Activated naive CD8-positive, alpha-beta T cell treated with anti-CD3 and anti-CD28 coated beads, Interleukin-2, amount 50 U/mL, for 24 hours (primary cell): ENCODE measurements around the gene SORCS2.

Source experiments
- ATAC-seq: fragments of 150-1000 bp; cut with Tn5 transposase; one replicate; pipeline ENCODE4 v1.10.0; 2021
- DNase-seq: peaks from one replicate; pipeline ENCODE4 v3.0.0; 2021
- H3K27ac Mint-ChIP-seq: one replicate; pipeline ENCODE4 v1.8.0; 2021; ENCODE audit warnings: mild to moderate bottlenecking, mixed read lengths
- H3K27me3 Mint-ChIP-seq: one replicate; pipeline ENCODE4 v1.8.0; 2021; ENCODE audit warnings: mixed read lengths
- H3K36me3 Mint-ChIP-seq: one replicate; pipeline ENCODE4 v1.8.0; 2021; ENCODE audit warnings: low read depth, mixed read lengths
- H3K4me1 Mint-ChIP-seq: one replicate; pipeline ENCODE4 v1.8.0; 2021; ENCODE audit warnings: mixed read lengths
- H3K4me3 Mint-ChIP-seq: one replicate; pipeline ENCODE4 v1.8.0; 2021; ENCODE audit warnings: mild to moderate bottlenecking, moderate library complexity, mixed read lengths
- H3K9me3 Mint-ChIP-seq: one replicate; pipeline ENCODE4 v1.8.0; 2021; ENCODE audit warnings: mixed read lengths

SORCS2 gene

GRCh38 chr4:7368296-7368695 lies 176.0 kb downstream of the SORCS2 start:
- peaks cover 4% of the 10 kb centered on the region for H3K9me3 Mint-ChIP-seq
- H3K4me3 Mint-ChIP-seq = no peak overlapping the region
- H3K36me3 Mint-ChIP-seq = no peaks in the 10 kb centered on the region
- no peaks in the 10 kb centered on the region for H3K27me3 Mint-ChIP-seq
- DNase-seq = no peak
- H3K4me1 Mint-ChIP-seq = no peaks in the 10 kb centered on the region
- no peak for ATAC-seq
- H3K27ac Mint-ChIP-seq = no peak overlapping the region

GRCh38 chr4:7369511-7369910 lies 177.2 kb downstream of the SORCS2 start:
- no peak for ATAC-seq
- Mint-ChIP-seq H3K36me3 (no peaks in the 10 kb centered on the region), H3K27ac (no peak overlapping the region), H3K27me3 (peaks cover 3% of the 10 kb centered on the region), H3K4me1 (no peaks in the 10 kb centered on the region), H3K4me3 (no peak overlapping the region), H3K9me3 (no peaks in the 10 kb centered on the region)
- DNase-seq = no peak

GRCh38 chr4:7370038-7370437 lies 177.7 kb downstream of the SORCS2 start:
- no peak overlapping the region for H3K4me3 Mint-ChIP-seq
- H3K27ac Mint-ChIP-seq = no peak overlapping the region
- DNase-seq (no peak), ATAC-seq (no peak)
- H3K4me1 Mint-ChIP-seq = no peaks in the 10 kb centered on the region
- no peaks in the 10 kb centered on the region for H3K36me3 Mint-ChIP-seq
- H3K27me3 Mint-ChIP-seq = peaks cover 3% of the 10 kb centered on the region
- no peaks in the 10 kb centered on the region for H3K9me3 Mint-ChIP-seq

- no peak for DNase-seq
- Mint-ChIP-seq H3K9me3 (no peaks in the 10 kb centered on the region), H3K36me3 (no peaks in the 10 kb centered on the region), H3K4me1 (no peaks in the 10 kb centered on the region), H3K4me3 (no peak overlapping the region), H3K27me3 (peaks cover 3% of the 10 kb centered on the region), H3K27ac (no peak overlapping the region)
- ATAC-seq = no peak
Observed at GRCh38 chr4:7371210-7371941, 179.0 kb downstream of the SORCS2 start.

- peaks cover 12% of the 10 kb centered on the region for H3K27me3 Mint-ChIP-seq
- H3K36me3 Mint-ChIP-seq = no peaks in the 10 kb centered on the region
- no peak for ATAC-seq
- H3K4me3 Mint-ChIP-seq = no peak overlapping the region
- no peaks in the 10 kb centered on the region for H3K4me1 Mint-ChIP-seq
- H3K9me3 Mint-ChIP-seq = peaks cover under 1% of the 10 kb centered on the region
- H3K27ac Mint-ChIP-seq = no peak overlapping the region
- no peak for DNase-seq
Observed at GRCh38 chr4:7372673-7373072, 180.3 kb downstream of the SORCS2 start.

DNA sequence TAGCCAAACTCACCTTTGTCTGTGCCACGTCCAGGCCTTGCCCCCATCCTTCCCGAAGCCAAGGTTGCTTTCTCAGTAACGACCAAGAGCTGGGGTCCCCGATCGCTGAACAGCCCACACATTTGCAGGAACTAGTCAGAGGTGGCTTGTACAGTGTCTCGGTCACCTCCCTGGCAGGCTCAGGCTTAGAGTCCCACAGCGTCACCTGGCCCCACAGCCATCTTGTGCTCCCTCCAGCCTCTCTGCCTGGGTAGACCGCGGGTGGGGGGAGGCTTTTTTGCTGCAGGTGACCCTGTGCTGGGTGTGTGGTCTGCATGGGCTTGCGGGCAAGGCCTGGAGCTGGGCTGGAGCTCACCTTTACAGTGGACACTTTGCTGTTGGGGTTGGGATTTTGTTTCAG lies 182.2 kb downstream of the SORCS2 start:
- DNase-seq (no peak), ATAC-seq (no peak)
- H3K4me3 Mint-ChIP-seq = no peak overlapping the region
- no peak overlapping the region for H3K27ac Mint-ChIP-seq
- no peaks in the 10 kb centered on the region for H3K36me3 Mint-ChIP-seq
- peaks cover 6% of the 10 kb centered on the region for H3K9me3 Mint-ChIP-seq
- H3K4me1 Mint-ChIP-seq = no peaks in the 10 kb centered on the region
- peaks cover 21% of the 10 kb centered on the region for H3K27me3 Mint-ChIP-seq

DNA sequence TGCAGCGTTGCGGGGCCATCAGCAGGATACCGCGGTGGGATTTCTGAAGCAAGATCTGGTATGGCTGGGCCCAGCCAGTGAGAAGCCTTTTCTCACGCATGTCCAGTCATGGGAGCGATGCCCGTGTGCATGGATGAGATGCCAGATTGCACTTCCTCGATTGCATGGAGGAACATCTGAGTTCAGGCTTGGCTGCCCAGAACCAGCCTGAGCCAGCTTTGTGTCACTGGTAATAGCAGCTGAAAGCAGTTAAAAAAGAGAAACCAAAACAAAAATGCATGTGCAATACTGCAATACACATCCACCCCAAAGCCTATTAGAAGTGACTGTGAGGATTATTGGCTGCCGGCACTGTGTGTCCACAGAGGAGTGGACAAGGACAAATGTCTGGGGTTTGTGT lies 183.1 kb downstream of the SORCS2 start:
- ATAC-seq (no peak), DNase-seq (no peak)
- Mint-ChIP-seq H3K36me3 (no peaks in the 10 kb centered on the region), H3K27me3 (peaks cover 21% of the 10 kb centered on the region), H3K9me3 (peaks cover 6% of the 10 kb centered on the region), H3K27ac (no peak overlapping the region), H3K4me1 (no peaks in the 10 kb centered on the region), H3K4me3 (no peak overlapping the region)

DNA sequence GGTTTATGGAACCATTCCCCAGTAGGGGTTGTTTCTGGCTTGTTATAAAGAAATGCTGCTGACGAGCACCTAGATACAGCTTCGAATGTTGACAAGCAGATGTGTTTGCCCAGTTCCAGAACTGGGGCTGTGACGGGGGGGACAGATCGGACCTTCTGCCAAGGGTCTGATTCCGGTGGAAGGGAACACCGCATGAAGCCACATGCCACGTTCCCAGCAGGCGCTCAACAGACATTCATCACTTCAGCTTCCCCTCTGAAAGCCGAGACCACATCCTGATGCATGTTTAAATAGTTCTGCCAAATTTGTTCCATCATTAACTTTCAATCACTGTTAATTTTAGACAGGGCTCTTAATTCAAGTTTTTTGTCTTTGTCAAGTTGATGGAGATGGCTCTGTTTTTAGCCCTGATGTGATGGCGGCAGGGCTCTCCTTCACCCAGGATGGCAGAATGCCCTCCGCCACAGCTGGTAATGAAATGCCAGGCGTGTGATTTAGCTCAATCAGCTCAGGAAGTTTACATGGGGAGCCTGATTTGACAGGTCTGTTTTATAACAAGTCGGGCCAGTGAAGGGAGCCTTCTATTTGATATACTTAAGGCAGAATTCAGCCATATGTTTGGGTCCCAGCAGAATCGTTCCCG lies 185.0 kb downstream of the SORCS2 start:
- Mint-ChIP-seq H3K4me3 (no peak overlapping the region), H3K27me3 (peaks cover 23% of the 10 kb centered on the region), H3K27ac (no peak overlapping the region), H3K4me1 (no peaks in the 10 kb centered on the region), H3K36me3 (no peaks in the 10 kb centered on the region), H3K9me3 (peaks cover 6% of the 10 kb centered on the region)
- ATAC-seq = no peak
- DNase-seq = no peak

DNA sequence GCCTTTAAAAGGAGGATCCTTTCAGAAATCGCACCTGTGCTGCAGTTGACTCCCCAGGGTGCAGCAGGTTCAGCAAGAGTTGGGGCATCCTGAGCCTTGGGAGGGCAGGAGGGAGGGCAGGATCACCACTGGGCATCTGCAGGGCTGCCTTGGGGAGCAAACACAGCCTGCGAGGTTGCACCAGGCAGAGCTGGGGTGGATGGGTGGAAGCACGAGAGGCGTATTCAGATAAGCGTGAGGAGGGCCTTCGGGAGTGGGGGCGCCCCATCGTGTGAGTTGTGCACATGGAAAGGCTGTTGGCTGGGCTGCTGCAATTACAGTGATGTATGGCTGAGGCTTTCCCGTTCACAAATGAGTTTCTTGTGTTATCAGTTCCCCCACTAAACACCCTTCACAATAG lies 186.8 kb downstream of the SORCS2 start:
- Mint-ChIP-seq H3K27ac (no peak overlapping the region), H3K4me3 (no peak overlapping the region), H3K9me3 (peaks cover 6% of the 10 kb centered on the region), H3K27me3 (peaks cover 20% of the 10 kb centered on the region), H3K4me1 (no peaks in the 10 kb centered on the region), H3K36me3 (no peaks in the 10 kb centered on the region)
- no peak for DNase-seq
- ATAC-seq = no peak

DNA sequence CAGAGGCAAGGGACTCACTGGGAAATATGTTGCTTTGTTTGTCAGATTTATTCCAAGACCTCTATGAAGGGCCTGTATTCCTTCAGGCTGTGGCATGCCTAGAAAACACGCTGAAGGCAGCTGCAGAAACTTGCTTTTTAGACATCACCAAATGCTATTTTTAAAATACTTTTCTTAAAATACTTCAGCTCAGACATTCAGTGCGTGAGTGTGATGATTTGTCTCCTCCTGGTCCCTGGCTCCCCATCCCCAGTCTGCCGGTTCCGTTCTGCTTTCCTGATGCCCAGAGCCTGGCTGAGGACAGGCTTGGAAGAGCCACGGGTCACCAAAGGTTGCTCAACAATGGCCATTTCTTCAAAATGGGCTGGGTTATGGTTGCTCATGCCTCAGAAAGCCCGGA lies 187.4 kb downstream of the SORCS2 start:
- peaks cover 20% of the 10 kb centered on the region for H3K27me3 Mint-ChIP-seq
- H3K4me3 Mint-ChIP-seq = no peak overlapping the region
- no peaks in the 10 kb centered on the region for H3K36me3 Mint-ChIP-seq
- peaks cover 6% of the 10 kb centered on the region for H3K9me3 Mint-ChIP-seq
- no peak for DNase-seq
- H3K4me1 Mint-ChIP-seq = no peaks in the 10 kb centered on the region
- ATAC-seq = no peak
- H3K27ac Mint-ChIP-seq = no peak overlapping the region

GRCh38 chr4:7381221-7381889 lies 189.0 kb downstream of the SORCS2 start:
- Mint-ChIP-seq H3K36me3 (no peaks in the 10 kb centered on the region), H3K4me1 (no peaks in the 10 kb centered on the region), H3K4me3 (no peak overlapping the region), H3K27ac (no peak overlapping the region), H3K9me3 (peaks cover 6% of the 10 kb centered on the region), H3K27me3 (peaks cover 20% of the 10 kb centered on the region)
- DNase-seq (no peak), ATAC-seq (no peak)

DNA sequence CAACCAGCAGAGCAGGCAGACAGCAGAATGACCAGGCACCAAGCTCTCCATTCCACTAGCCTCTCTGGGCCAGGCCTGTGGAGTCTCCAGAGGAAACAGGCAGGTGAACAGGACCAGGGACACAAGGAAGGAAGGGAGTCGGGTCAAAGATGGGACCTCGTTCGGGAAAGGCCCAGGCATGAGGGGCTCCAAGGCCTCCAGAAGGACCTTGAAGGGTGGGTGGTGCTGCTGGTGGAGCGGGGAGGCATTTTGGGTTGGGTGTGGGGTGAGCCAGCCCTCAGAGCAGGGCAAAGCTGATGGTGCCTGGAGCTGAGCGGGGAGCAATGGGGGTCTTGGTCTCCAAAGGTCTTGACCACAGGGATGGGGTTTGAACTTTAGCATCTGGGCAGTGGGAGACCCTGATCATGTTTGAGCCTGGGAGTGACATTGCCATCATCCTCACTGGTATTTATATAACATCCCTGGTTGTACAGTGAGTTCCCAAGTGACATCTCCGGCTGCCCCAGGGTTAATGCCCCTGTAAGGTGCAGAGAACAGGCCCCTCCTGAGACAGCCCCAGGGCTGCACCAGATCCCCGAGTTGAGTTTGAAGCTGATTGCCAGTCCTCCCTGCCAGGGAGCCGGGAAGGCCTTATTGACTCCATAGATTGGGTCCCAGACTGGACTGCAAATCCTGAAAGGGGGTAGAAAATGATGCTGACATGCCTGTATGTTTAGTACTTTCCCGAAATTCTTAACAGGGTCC lies 189.7 kb downstream of the SORCS2 start:
- Mint-ChIP-seq H3K9me3 (peaks cover 6% of the 10 kb centered on the region), H3K4me1 (no peaks in the 10 kb centered on the region), H3K27ac (no peak overlapping the region), H3K36me3 (no peaks in the 10 kb centered on the region), H3K4me3 (no peak overlapping the region), H3K27me3 (peaks cover 17% of the 10 kb centered on the region)
- ATAC-seq (no peak), DNase-seq (no peak)

DNA sequence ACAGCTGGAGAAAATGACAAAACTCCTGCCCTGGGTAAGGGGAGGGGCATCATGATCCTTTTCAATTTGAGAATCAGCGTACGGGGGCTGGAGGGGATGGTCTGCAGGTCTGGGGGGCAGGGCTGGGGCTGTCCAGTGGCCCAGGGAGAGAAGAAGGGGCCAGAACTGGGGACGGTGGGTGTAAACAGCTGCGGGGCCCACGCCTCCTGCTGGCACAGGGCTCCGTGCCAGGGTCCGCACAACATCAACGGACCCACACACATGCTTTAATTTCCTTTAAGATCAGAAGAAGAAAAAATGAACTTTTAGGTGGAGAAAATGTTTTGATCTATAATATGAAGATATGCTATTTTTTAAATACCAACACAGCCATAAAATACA lies 190.3 kb downstream of the SORCS2 start:
- peaks cover 11% of the 10 kb centered on the region for H3K27me3 Mint-ChIP-seq
- no peaks in the 10 kb centered on the region for H3K4me1 Mint-ChIP-seq
- ATAC-seq = no peak
- DNase-seq = no peak
- H3K9me3 Mint-ChIP-seq = peaks cover 10% of the 10 kb centered on the region
- no peak overlapping the region for H3K27ac Mint-ChIP-seq
- no peak overlapping the region for H3K4me3 Mint-ChIP-seq
- H3K36me3 Mint-ChIP-seq = no peaks in the 10 kb centered on the region

DNA sequence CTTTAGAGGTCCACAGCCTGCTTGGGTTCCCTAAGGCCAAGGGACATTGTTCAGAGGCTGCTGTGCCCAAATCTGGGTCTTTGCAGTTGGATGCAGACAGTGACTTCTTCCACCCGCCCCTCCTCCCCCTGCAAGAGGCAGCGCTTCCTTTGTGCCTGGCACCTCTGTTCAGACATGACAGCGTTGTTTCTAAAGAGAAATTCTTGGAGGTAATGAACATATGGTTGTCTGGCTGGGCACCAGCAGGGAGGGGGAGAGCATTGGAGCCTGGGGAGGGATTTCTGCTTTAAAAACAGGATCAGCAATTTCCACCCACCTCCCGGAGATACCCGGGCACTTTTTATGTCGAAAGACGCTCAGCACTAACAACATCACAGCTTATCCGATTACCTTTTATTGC lies 190.9 kb downstream of the SORCS2 start:
- no peak overlapping the region for H3K27ac Mint-ChIP-seq
- H3K9me3 Mint-ChIP-seq = peaks cover 8% of the 10 kb centered on the region
- DNase-seq = no peak
- peaks cover 5% of the 10 kb centered on the region for H3K27me3 Mint-ChIP-seq
- no peak for ATAC-seq
- H3K4me3 Mint-ChIP-seq = no peak overlapping the region
- no peaks in the 10 kb centered on the region for H3K36me3 Mint-ChIP-seq
- no peaks in the 10 kb centered on the region for H3K4me1 Mint-ChIP-seq
